PC-9 (cell line): ENCODE data around the gene RHEB. TPM values are rescaled to one million over a fixed set of nuclear protein-coding genes. Genes with fewer than 3 reads are reported as not detected.

ENCODE experiments used
- BruUV-seq: library from RNA; stranded (reverse); fragments of 400-500 nt; replicated peaks from 2 replicates; lab custom pipeline; 2021; lab: Mats Ljungman, UMichigan
- CTCF ChIA-PET: fragments of 300-600 bp; sonication (Branson Sonifier 250); formaldehyde crosslinking; loops from one replicate; lab custom pipeline; 2022; ENCODE audit warnings: antibody characterized with exemption; lab: Charles Lee
- POLR2A ChIA-PET: fragments of 300-600 bp; sonication (Branson Sonifier 250); formaldehyde crosslinking; loops from one replicate; lab custom pipeline; 2022; ENCODE audit warnings: antibody characterized with exemption; ENCODE audit not compliant: unreplicated experiment; lab: Charles Lee
- DNase-seq, 2 experiments: peaks; one replicate each; pipeline versions ENCODE4 v3.0.0 to v3.0.0-alpha.2; 2015 to 2022; ENCODE audit warnings: mixed read lengths in 1 of 2
- H2AFZ ChIP-seq: fragments of 200-600 bp; sonication (generic); 2 replicates; pipeline ENCODE4 v1.8.1; 2017; ENCODE audit warnings: antibody characterized with exemption
- H3F3A ChIP-seq: fragments of 200-600 bp; sonication (generic); 2 replicates; pipeline ENCODE4 v1.8.1; 2017; ENCODE audit warnings: antibody characterized with exemption, mild to moderate bottlenecking, low read depth; ENCODE audit not compliant: insufficient read depth
- H3K27ac ChIP-seq: fragments of 200-600 bp; sonication (generic); 2 replicates; pipeline ENCODE4 v1.6.1; 2016; ENCODE audit warnings: mixed run types
- H3K27me3 ChIP-seq: fragments of 200-600 bp; sonication (generic); 2 replicates; pipeline ENCODE4 v1.6.1; 2016; ENCODE audit warnings: low read depth, mixed run types; ENCODE audit not compliant: insufficient read depth
- H3K36me3 ChIP-seq: fragments of 200-600 bp; sonication (generic); 2 replicates; pipeline ENCODE4 v1.6.1; 2016; ENCODE audit warnings: low read depth, mixed run types
- H3K4me1 ChIP-seq: fragments of 200-600 bp; sonication (generic); replicated peaks from 2 replicates; pipeline ENCODE4 v1.6.1; 2016; ENCODE audit warnings: mixed run types; ENCODE audit not compliant: insufficient read depth
- H3K4me2 ChIP-seq: fragments of 200-600 bp; sonication (generic); 2 replicates; pipeline ENCODE4 v1.6.1; 2017; ENCODE audit warnings: mixed run types
- H3K4me3 ChIP-seq: fragments of 200-600 bp; sonication (generic); 2 replicates; pipeline ENCODE4 v1.6.1; 2016; ENCODE audit warnings: mixed run types
- H3K79me2 ChIP-seq: fragments of 200-600 bp; sonication (generic); 2 replicates; pipeline ENCODE4 v1.6.1; 2017; ENCODE audit warnings: low read depth, mixed run types
- H3K9me2 ChIP-seq: fragments of 200-600 bp; sonication (generic); 2 replicates; pipeline ENCODE4 v1.8.1; 2017; ENCODE audit warnings: mild to moderate bottlenecking; ENCODE audit not compliant: insufficient read depth
- H3K9me3 ChIP-seq: fragments of 200-600 bp; sonication (generic); 2 replicates; pipeline ENCODE4 v1.8.1; 2016; ENCODE audit warnings: low read depth; ENCODE audit not compliant: insufficient read depth
- H4K20me1 ChIP-seq: fragments of 200-600 bp; sonication (generic); 2 replicates; pipeline ENCODE4 v1.8.1; 2017; ENCODE audit not compliant: insufficient read depth
- EZH2 ChIP-seq: fragments of 200-600 bp; sonication (generic); IDR thresholded peaks from 2 replicates; pipeline ENCODE4 v1.8.0; 2017; ENCODE audit warnings: antibody characterized with exemption, low read depth
- intact Hi-C: fragments of 100-400 bp; cut with micrococcal nuclease; formaldehyde crosslinking; loops from one replicate; pipeline ENCODE4 v1.10.0; 2022; ENCODE audit not compliant: unreplicated experiment
- total RNA-seq: library from RNA; stranded (reverse); gene quantifications from 2 replicates; pipeline ENCODE4 v1.2.3, GENCODE V29; 2021
- TF ChIP-seq, protein P1 (sequence below): fragments of 200-600 bp; sonication (generic); conservative IDR thresholded peaks from 2 replicates; pipeline ENCODE4 v1.6.1; 2017; ENCODE audit warnings: mixed run types, antibody characterized with exemption, mild to moderate bottlenecking, moderate library complexity

The RHEB gene
- total RNA-seq, 1 experiment from 2014 or later: 202 TPM

DNA sequence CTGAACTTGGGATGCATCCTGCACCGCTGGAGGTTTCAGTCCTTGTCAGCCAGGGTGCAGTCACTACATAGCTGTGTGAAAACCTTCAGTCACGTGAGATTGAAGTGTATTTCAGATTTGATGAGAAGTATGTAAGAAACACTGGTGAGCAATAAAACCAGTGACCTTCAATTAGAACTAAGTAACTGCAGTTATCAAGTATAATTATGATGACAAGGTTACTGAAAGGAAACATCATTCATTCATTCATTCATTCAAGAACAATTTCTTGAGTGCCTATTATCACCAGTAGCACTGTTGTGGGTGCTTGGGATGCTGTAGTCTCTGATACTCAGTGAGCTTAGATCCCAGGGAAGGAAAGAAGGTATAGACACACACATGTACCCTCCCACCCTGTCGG, 33.6 kb downstream of the RHEB start:
- H3K4me3 ChIP-seq: no peak overlapping the region
- H3K4me1 ChIP-seq: peaks cover 49% of the 10 kb centered on the region
- H2AFZ ChIP-seq: no peak overlapping the region
- H3K9me3 ChIP-seq: no peaks in the 10 kb centered on the region
- CTCF ChIA-PET: interaction anchor here (0.5 kb wide), 1 partner anchor 32 kb away, joined by 4 read pairs; no protein-coding TSS in a partner anchor
- no peak for DNase-seq
- H3F3A ChIP-seq: peaks cover 60% of the 10 kb centered on the region
- H3K9me2 ChIP-seq: no peaks in the 10 kb centered on the region
- no peaks in the 10 kb centered on the region for H3K27me3 ChIP-seq
- intact Hi-C loops: no loop called here
- peaks cover 100% of the 10 kb centered on the region for H3K79me2 ChIP-seq
- H3K4me2 ChIP-seq: peak overlapping the region; percentile 15; the same call in 1 of the 2 replicates
- peaks cover 88% of the 10 kb centered on the region for H3K36me3 ChIP-seq
- no TSS peak for BruUV-seq
- H3K27ac ChIP-seq: peak overlapping the region; percentile 41
- POLR2A ChIA-PET: no interaction called here
- TF ChIP-seq, protein P1, sequence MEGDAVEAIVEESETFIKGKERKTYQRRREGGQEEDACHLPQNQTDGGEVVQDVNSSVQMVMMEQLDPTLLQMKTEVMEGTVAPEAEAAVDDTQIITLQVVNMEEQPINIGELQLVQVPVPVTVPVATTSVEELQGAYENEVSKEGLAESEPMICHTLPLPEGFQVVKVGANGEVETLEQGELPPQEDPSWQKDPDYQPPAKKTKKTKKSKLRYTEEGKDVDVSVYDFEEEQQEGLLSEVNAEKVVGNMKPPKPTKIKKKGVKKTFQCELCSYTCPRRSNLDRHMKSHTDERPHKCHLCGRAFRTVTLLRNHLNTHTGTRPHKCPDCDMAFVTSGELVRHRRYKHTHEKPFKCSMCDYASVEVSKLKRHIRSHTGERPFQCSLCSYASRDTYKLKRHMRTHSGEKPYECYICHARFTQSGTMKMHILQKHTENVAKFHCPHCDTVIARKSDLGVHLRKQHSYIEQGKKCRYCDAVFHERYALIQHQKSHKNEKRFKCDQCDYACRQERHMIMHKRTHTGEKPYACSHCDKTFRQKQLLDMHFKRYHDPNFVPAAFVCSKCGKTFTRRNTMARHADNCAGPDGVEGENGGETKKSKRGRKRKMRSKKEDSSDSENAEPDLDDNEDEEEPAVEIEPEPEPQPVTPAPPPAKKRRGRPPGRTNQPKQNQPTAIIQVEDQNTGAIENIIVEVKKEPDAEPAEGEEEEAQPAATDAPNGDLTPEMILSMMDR: no peak
- TF ChIP-seq EZH2: no peak
- peaks cover 6% of the 10 kb centered on the region; the same call in 1 of the 2 replicates for H4K20me1 ChIP-seq

DNA sequence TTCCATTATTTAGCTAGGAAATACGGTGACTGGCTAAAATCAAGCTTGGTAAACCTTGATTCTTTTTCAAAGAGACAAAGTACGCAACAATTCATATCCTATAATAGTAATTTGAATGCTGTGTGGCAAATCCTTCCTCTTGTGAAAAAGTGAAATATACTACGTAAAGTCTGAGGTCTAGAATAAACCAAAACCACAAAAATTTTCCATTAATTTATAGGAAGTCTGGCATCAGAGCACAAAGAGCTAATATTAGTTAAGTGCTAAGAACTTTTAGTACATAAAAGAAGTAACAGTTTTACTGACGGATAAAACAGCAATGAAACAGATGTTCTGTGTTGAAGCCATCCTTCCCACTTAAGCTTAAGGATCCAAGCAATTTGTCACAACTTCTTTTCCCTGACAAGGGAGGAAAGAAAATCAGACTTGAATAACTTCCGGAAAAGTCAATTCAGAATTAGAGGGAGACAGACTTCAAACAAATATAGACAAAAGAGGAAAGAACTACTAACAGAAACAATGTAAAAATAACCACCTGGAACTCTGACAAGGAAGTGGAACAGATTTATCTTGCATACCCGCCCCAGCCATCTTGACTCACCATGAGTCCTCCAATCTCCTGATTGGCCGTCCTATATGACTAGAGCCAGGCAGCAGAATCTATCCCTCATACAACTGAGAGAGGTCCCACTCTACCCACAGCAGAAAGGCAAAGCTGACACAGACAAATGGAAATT, 34.6 kb downstream of the RHEB start:
- ChIA-PET POLR2A (interaction anchor here (0.6 kb wide), 1 partner anchor 9 kb away, joined by 7 read pairs; no protein-coding TSS in a partner anchor), CTCF (interaction anchor here (0.5 to 0.8 kb wide), 3 partner anchors 37 to 320 kb away, joined by 3 read pairs; no protein-coding TSS in a partner anchor)
- peaks cover 83% of the 10 kb centered on the region for H3K36me3 ChIP-seq
- H3K27ac ChIP-seq: peak overlapping the region; percentile 41
- peaks cover 98% of the 10 kb centered on the region for H3K79me2 ChIP-seq
- peak overlapping the region; percentile 15; the same call in 1 of the 2 replicates for H3K4me2 ChIP-seq
- H3K4me1 ChIP-seq: peaks cover 45% of the 10 kb centered on the region
- BruUV-seq: TSS peak; percentile 2
- no peak overlapping the region for H3K4me3 ChIP-seq
- TF ChIP-seq, protein P1: no peak
- TF ChIP-seq EZH2: no peak
- H3K27me3 ChIP-seq: no peaks in the 10 kb centered on the region
- H3K9me2 ChIP-seq: no peaks in the 10 kb centered on the region
- DNase-seq: peak; percentile 66 to 79
- peaks cover 10% of the 10 kb centered on the region for H4K20me1 ChIP-seq
- H2AFZ ChIP-seq: no peak overlapping the region
- H3K9me3 ChIP-seq: no peaks in the 10 kb centered on the region
- H3F3A ChIP-seq: peaks cover 56% of the 10 kb centered on the region
- intact Hi-C loops: loop anchor here (1.0 kb wide), 1 partner anchor 35 kb away; no protein-coding TSS in a partner anchor

DNA sequence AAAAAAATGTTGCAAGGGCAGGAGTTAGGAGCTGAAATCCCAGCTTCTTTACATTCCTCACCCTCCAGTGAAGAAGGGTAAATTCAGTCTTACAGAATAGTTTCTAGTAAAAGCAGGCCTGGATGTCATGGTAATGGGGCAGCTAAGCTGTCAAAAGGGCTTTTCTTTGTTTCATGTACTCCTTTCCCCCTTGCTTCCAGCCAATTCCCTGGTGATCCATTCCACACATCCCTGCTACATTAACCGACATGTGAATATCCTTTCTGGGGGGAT, 36.0 kb downstream of the RHEB start:
- no peaks in the 10 kb centered on the region for H3K9me3 ChIP-seq

More for the DNA sequence above, 36.0 kb downstream of the RHEB start:
- Histone ChIP-seq H3K27me3 (no peaks in the 10 kb centered on the region), H3K27ac (peak overlapping the region; percentile 41), H3K4me2 (peak overlapping the region; percentile 7; the same call in 1 of the 2 replicates), H3K36me3 (peaks cover 75% of the 10 kb centered on the region), H3F3A (peaks cover 46% of the 10 kb centered on the region), H3K4me1 (peaks cover 42% of the 10 kb centered on the region), H3K4me3 (no peak overlapping the region), H3K9me2 (no peaks in the 10 kb centered on the region), H3K79me2 (peaks cover 98% of the 10 kb centered on the region), H2AFZ (no peak overlapping the region), H4K20me1 (peaks cover 23% of the 10 kb centered on the region)
- no peak for TF ChIP-seq EZH2
- TF ChIP-seq, protein P1: no peak
- POLR2A ChIA-PET: no interaction called here
- no TSS peak for BruUV-seq
- DNase-seq: no peak
- intact Hi-C loops: no loop called here
- CTCF ChIA-PET: no interaction called here
